HG03103 (cell line): ENCODE results near the gene PSTPIP2.
"Not testable (repeated sequence)": the region's sequence is repeated elsewhere in the genome, so short reads cannot be mapped to it uniquely, and the experiment has no call there.

Experiments
- ATAC-seq: cut with Tn5 transposase; IDR thresholded peaks from one replicate; pipeline ENCODE4 v1.9.1; 2021; ENCODE audit warnings: low read depth; ENCODE audit not compliant: unreplicated experiment

PSTPIP2 gene

GRCh38 chr18:46070815-46071652, 1.0 kb downstream of the PSTPIP2 start:
- peak; percentile 4 for ATAC-seq

DNA sequence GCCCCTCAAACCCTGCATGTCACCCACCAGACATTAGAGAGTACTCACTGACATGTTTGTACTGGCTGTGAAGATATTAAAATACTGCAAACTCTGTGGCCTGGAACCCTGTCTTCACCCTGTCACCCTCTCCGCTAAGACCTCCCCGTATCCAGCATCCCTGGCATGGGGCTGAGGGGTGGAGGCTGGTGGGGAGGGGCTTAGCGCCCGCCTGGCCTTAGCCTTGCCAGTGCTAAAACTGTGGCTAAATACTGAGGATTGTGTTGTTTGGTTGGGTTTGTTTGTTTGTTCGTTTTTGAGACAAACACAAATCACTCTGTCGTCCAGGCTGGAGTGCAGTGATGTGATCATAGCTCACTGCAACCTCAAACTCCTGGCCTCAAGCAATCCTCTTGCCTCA, 1.8 kb downstream of the PSTPIP2 start:
- ATAC-seq: no peak

GRCh38 chr18:46069524-46069923, 2.5 kb downstream of the PSTPIP2 start:
- ATAC-seq: no peak

DNA sequence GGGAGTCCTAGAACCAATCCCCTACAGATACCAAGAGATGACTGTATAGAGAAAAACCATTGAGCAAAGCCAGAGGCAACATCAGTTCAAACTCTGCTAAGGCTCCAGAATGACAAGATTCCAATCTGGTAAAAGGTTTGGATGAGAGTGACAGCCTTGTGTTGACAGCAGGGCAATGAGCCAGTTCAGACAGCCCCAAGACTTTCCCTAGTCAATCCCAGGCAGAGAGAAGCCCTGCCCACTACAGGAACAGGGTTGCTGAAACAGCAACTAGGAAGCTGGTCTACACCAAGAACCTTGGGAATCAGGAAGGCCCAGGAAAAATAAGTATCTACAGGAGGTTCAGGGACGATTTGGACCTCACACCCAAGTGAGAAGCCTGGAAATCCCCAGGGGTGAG, 3.3 kb downstream of the PSTPIP2 start:
- no peak for ATAC-seq

GRCh38 chr18:46067438-46068007, 4.5 kb downstream of the PSTPIP2 start:
- ATAC-seq: no peak

DNA sequence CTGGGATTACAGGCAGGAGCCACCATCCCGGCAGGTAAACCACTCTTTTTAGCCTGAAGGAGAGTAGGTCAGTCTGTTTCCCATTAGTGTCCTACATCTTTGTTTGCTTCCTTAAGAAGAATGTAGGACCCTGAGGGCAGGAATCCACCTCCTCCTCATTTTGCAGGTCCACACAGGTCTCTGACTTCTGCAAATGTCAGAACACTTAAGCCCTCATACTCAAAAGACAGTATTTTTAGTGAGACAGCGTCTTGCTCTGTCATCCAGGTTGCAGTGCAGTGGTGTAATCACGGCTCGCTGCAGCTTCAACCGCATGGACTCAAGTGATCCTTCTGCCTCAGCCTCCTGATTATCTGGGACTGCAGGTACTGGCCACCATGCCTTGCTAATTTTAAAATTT, 9.3 kb downstream of the PSTPIP2 start:
- no peak for ATAC-seq

DNA sequence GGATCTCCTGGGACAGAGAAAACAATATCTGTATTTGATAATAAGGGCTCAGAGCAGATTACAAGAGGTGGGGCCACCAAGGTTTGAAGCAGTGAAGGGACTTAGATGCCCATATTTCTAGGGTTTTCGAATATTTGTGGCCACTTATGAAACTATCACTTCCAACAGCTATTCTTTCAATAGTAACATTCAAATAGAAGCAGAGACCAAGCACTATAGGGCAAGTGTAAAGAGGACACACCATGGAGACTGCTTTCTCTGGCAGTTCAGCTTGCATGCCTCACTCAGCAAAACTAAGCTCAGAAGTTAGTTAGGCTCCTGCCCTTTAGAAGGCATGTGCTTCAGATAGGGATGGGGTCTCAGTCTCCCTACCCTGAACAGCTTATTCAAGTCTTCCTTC, 10.3 kb downstream of the PSTPIP2 start:
- no peak for ATAC-seq

DNA sequence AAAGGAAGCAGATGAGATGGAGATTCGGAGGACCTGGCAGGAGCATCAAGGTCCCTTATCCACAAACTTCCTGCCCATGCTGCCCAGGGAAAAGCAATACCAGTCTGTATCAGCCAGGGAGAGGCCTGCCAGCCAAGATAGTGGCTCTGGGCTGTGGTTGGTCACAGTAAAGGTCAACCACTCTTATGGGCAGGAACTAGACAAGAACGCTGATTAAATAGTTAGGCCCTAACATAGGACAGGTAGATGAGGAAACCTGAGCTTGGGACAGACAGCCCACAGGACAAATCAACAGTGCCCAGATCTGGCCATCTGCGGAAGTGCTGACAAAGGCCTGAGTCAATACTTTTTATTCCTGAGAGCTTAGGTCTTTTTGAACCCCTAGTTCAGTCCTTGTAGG, 10.7 kb downstream of the PSTPIP2 start:
- no peak for ATAC-seq

- no peak for ATAC-seq
Observed at GRCh38 chr18:46060359-46060841, 11.7 kb downstream of the PSTPIP2 start.

DNA sequence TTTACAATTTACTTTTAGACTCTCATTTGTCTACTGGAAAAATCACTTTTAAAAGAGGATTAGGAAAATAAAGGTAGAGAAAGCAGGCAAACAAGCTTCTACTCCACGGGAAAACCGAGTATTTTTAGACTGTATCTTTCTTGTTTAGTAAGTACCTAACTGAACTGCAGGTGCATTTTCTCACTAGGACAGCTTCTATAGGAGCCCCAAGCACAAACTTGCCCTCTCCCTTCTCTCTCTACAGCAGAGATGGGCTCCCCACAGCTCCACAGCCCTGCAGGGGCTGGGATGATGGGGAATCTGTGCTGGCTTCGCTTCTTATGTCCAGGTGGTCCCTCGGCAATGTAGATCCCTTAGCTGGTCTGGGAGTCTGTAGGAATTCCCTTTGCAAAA, 16.2 kb downstream of the PSTPIP2 start:
- peak; percentile 24 for ATAC-seq

DNA sequence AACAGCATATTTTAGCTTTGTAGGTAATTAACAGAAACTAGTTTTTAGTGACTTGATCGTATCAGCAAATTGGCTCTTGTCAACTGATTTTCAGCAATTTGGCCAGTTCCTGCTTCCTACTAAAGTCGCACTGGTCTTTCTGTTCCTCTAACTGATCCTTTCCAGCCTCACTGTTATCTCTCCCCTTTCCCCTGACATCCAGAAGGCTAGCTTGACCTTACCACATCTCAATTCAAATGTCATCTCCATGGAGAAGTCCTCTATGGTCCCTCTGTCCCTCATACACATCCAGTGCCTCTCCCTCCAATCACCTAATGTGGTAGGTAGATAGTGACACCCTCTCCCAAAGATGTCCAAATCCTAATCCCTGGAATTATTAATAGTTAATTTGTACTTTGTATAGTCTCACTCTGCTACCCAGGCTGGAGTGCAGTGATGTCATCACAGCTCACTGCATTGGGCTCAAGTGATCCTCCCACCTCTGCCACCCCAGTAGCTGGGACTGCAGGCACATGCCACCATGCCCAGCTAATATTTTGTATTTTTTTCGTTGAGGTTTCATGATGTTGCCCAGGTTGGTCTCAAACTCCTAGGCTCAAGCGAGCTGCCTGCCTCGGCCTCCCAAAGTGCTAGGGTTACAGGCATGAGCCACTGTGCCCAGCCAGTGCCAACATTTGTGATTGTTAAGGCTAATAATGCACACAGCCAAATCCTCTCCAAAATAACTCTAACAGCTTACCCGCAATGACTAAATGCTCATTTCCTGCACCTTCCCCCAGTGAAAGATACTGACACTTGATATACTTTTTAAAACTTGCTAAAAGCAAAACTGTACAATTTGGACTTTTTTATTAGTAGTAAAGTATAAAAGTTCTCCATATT, 16.9 kb downstream of the PSTPIP2 start:
- ATAC-seq: peak; percentile 70

- ATAC-seq: no peak
Observed at GRCh38 chr18:46053368-46054095, 18.5 kb downstream of the PSTPIP2 start.

DNA sequence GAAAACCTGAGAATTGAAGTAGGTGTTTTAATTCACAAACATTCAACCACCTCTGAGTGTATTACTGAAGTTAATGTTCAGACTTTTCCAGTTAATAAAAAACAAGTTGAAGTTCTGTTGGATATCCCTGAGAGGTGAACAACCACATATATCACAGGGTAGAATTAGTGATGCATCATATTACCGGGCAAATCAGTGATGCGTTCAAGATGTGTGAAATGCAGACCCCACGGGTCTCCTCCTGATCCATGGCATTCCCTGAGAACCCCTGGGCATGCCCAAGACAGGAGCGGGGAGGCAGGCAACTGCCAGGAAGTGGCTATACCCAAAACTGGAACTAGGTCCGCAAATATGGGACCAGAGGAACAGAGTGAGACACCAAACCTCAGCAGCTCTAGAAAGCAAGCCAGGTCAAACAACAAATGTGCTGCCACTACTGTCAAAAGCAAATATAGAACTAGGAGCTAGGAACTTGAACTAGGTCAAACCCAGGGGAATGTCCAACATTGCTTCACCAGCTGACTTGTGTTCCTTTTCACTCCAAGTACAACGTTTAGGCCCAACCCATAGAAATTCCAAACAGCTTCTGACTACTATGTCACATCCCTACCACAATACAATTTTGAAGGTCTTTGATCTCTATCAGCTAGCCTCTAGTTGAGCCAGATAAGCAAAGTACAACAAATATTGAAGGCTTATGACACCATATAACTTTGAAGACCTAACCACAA, 20.2 kb downstream of the PSTPIP2 start:
- no peak for ATAC-seq

GRCh38 chr18:46050268-46050667, 21.8 kb downstream of the PSTPIP2 start:
- no peak for ATAC-seq

DNA sequence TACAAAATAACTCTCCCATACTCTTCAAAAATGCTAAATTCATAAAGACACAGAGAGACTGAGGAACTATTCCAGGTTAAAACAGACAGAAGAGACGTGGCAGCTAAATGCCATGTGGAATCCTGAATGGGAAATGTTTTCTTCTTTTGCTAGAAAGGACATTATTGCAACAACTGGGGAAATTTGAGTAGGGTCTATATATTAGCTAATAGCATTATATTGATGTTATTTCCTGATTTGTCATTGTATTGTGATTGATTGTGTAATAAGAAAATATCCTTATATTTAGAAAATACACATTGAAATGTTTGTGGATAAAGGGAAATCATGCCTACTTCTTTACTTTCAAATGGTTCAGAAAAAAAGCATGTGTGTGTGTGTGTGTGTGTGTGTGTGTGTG, 23.4 kb downstream of the PSTPIP2 start:
- no peak for ATAC-seq

DNA sequence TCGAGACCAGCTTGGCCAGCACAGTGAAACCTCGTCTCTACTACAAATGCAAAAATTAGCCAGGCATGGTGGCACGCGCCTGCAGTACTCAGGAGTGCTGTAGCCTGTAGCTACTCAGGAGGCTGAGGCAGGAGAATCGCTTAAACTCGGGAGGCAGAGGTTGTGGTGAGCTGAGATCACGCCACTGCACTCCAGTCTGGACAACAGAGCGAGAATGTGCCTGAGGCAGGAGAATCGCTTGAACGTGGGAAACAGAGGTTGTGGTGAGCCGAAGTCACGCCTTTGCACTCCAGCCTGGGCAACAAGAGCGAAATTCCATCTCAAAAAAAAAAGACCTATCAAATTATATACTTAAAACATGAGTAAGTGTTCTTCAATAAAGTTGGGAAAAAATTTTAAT, 24.7 kb downstream of the PSTPIP2 start:
- ATAC-seq: not testable (repeated sequence)

DNA sequence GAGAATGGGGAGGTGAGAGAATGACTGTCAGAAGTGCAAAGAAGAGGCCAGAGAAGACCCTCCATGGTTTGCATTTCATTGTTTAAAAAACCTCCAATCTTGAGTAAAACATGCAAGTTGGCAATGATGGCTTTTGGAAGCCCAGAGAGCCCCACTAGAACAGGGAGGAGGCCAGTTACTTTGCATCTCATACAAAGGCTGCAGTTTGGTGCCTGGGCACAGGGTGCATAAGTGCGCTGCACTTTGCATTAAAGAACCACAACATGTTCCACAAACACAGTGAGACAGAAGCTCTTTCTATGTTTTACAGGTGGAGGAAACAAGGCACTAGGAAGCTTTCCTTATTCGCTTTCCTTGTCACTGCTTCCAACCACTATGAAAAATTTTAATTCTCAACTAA, 25.4 kb downstream of the PSTPIP2 start:
- ATAC-seq: no peak

DNA sequence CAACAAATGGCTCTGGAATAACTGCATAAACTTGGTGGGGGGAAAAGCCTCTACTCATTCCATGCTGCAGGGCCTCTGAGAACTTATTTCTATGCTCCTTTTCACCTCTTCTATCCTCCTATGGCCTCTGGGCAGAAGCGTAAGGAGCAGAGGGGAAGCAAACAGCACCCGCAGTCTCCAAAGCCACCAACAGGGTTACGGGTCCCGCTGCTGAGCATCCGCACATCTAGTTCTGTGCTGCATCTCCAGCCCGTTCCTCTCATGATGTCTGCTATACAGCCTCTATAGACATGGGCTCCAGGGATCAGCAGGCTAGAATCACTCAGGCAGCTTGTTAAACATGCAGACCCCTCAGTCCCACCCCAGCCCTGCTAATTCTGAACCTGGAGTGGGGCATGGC, 25.9 kb downstream of the PSTPIP2 start:
- ATAC-seq: no peak

GRCh38 chr18:46042571-46043123, 29.4 kb downstream of the PSTPIP2 start:
- no peak for ATAC-seq

DNA sequence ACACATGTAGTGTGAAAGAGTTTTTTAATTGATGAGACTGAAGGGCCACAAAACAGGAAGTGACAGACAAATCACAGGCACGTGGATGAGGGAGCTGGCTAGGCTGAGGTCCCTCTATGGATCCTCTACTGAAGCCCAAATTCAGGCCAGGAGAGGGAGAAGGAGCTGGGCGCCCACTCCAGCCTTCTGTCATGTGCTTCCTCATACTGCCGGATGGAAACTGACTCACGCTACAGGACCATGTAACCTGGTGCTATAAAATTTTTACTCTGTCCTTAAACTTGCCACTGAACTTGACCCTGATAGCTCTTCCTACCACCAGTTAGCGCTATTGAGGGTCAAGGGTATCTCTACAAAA, 31.3 kb downstream of the PSTPIP2 start:
- ATAC-seq: no peak
